SK-N-SH (cell line): ENCODE measurements around the gene E4F1. TPM values are rescaled to one million over a fixed set of nuclear protein-coding genes. Genes with fewer than 3 reads are reported as not detected.

Experiments used
- CTCF ChIA-PET: fragments of 300-600, 350-600 bp; formaldehyde crosslinking; extraction: SDS; loops from one replicate; lab custom pipeline; 2021; lab: Yijun Ruan, JAX
- POLR2A ChIA-PET: fragments of 350-600 bp; sonication (Branson Sonifier 250); formaldehyde crosslinking; extraction: SDS; loops from one replicate; lab custom pipeline; 2020; ENCODE audit warnings: antibody characterized with exemption, inconsistent platforms; lab: Yijun Ruan, JAX
- DNase-seq: peaks from one replicate; pipeline ENCODE4 v3.0.0; 2012
- H2AFZ ChIP-seq: fragments of 200-600 bp; sonication (generic); 2 replicates; pipeline ENCODE4 v1.8.1; 2016; ENCODE audit warnings: antibody characterized with exemption, mild to moderate bottlenecking, low read depth
- H3F3A ChIP-seq: fragments of 200-600 bp; sonication (generic); replicated peaks from 2 replicates; pipeline ENCODE3; 2016; ENCODE audit warnings: antibody characterized with exemption, mild to moderate bottlenecking; ENCODE audit not compliant: insufficient read depth
- H3K27ac ChIP-seq, 2 experiments: fragments of 200-500 bp in 1 of 2; fragments of 200-600 bp in 1 of 2; sonication (Bioruptor generic) in 1 of 2; sonication (generic), shearing (Covaris generic) in 1 of 2; 2 replicates each; pipeline versions ENCODE4 v1.5.1 to v1.6.1; 2014 to 2016; ENCODE audit warnings: low read depth in 2 of 2, inconsistent platforms in 1 of 2, low read length in 1 of 2, mild to moderate bottlenecking in 1 of 2, mixed read lengths in 1 of 2
- H3K27me3 ChIP-seq: fragments of 200-600 bp; sonication (generic), shearing (Covaris generic); 2 replicates; pipeline ENCODE4 v1.6.1; 2016; ENCODE audit warnings: mixed run types; ENCODE audit not compliant: insufficient read depth
- H3K36me3 ChIP-seq, 2 experiments: fragments of 200-500 bp in 1 of 2; fragments of 200-600 bp in 1 of 2; sonication (Bioruptor generic) in 1 of 2; sonication (generic) in 1 of 2; replicated peaks in 1 of 2; 2 replicates each; pipeline versions ENCODE3 to v1.5.1; 2014 to 2016; ENCODE audit warnings: low read length in 1 of 2, mild to moderate bottlenecking in 1 of 2; ENCODE audit not compliant: insufficient read depth in 2 of 2, control insufficient read depth in 1 of 2
- H3K4me1 ChIP-seq, 2 experiments: fragments of 200-500 bp in 1 of 2; fragments of 200-600 bp in 1 of 2; sonication (Bioruptor generic) in 1 of 2; sonication (generic), shearing (Covaris generic) in 1 of 2; 2 replicates each; pipeline versions ENCODE4 v1.5.1 to v1.6.1; 2014 to 2016; ENCODE audit warnings: low read depth in 1 of 2, low read length in 1 of 2, mixed run types in 1 of 2; ENCODE audit not compliant: insufficient read depth in 2 of 2, control insufficient read depth in 1 of 2
- H3K4me2 ChIP-seq: fragments of 200-600 bp; sonication (generic), shearing (Covaris generic); 2 replicates; pipeline ENCODE4 v1.6.1; 2017; ENCODE audit warnings: mixed run types
- H3K4me3 ChIP-seq, 2 experiments: fragments of 200-500 bp in 1 of 2; fragments of 200-600 bp in 1 of 2; sonication (Bioruptor generic) in 1 of 2; sonication (generic), shearing (Covaris generic) in 1 of 2; 2 replicates each; pipeline versions ENCODE4 v1.5.1 to v1.8.1; 2014 to 2016; ENCODE audit warnings: low read depth in 2 of 2, inconsistent platforms in 1 of 2, low read length in 1 of 2, mild to moderate bottlenecking in 1 of 2, mixed read lengths in 1 of 2, moderate library complexity in 1 of 2
- H3K79me2 ChIP-seq: fragments of 200-600 bp; sonication (generic); 2 replicates; pipeline ENCODE4 v1.8.1; 2017; ENCODE audit warnings: mild to moderate bottlenecking; ENCODE audit not compliant: insufficient read depth
- H3K9ac ChIP-seq: fragments of 200-600 bp; sonication (generic); 2 replicates; pipeline ENCODE4 v1.6.1; 2017; ENCODE audit warnings: mixed run types
- H3K9me2 ChIP-seq: fragments of 200-600 bp; sonication (generic); 2 replicates; pipeline ENCODE4 v1.6.1; 2017; ENCODE audit warnings: mixed run types
- H3K9me3 ChIP-seq: fragments of 200-600 bp; sonication (generic); 2 replicates; pipeline ENCODE4 v1.6.1; 2017; ENCODE audit warnings: mixed run types, mild to moderate bottlenecking, moderate library complexity
- H4K20me1 ChIP-seq: fragments of 200-600 bp; sonication (generic); 2 replicates; pipeline ENCODE4 v1.6.1; 2017; ENCODE audit warnings: mild to moderate bottlenecking, mixed run types; ENCODE audit not compliant: insufficient read depth
- CHD2 ChIP-seq: fragments of 150-350 bp; IDR thresholded peaks from 2 replicates; pipeline ENCODE4 v1.6.1; 2018; ENCODE audit warnings: low read length; ENCODE audit not compliant: partially characterized antibody
- FOSL2 ChIP-seq: IDR thresholded peaks from 2 replicates; pipeline ENCODE4 v1.4.0; 2012; ENCODE audit warnings: low read depth, mild to moderate bottlenecking, moderate library complexity, borderline replicate concordance
- FOXM1 ChIP-seq: IDR thresholded peaks from 2 replicates; pipeline ENCODE4 v1.4.0; 2012; ENCODE audit warnings: low read depth, mild to moderate bottlenecking
- GABPA ChIP-seq: IDR thresholded peaks from 2 replicates; pipeline ENCODE4 v1.4.0; 2012; ENCODE audit warnings: low read depth, mild to moderate bottlenecking
- JUND ChIP-seq: IDR thresholded peaks from 2 replicates; pipeline ENCODE4 v1.4.0; 2012
- MEF2A ChIP-seq: IDR thresholded peaks from 2 replicates; pipeline ENCODE4 v1.4.0; 2012; ENCODE audit warnings: low read depth, borderline replicate concordance
- MXI1 ChIP-seq: IDR thresholded peaks from 2 replicates; pipeline ENCODE4 v1.6.1; 2012; ENCODE audit warnings: mild to moderate bottlenecking, low read depth, low read length, improper control_type of control experiment
- NFIC ChIP-seq: IDR thresholded peaks from 2 replicates; pipeline ENCODE4 v1.4.0; 2012; ENCODE audit warnings: borderline replicate concordance
- NRF1 ChIP-seq: IDR thresholded peaks from 2 replicates; pipeline ENCODE4 v1.6.1; 2012; ENCODE audit warnings: low read depth, mild to moderate bottlenecking, low read length
- RFX5 ChIP-seq: IDR thresholded peaks from 2 replicates; pipeline ENCODE4 v1.6.1; 2012; ENCODE audit warnings: mild to moderate bottlenecking, improper control_type of control experiment, low read length
- RXRA ChIP-seq: IDR thresholded peaks from 2 replicates; pipeline ENCODE4 v1.4.0; 2012; ENCODE audit warnings: low read depth, mild to moderate bottlenecking, borderline replicate concordance
- SIN3A ChIP-seq: IDR thresholded peaks from 2 replicates; pipeline ENCODE4 v1.6.1; 2012; ENCODE audit warnings: low read depth, mild to moderate bottlenecking, low read length, moderate library complexity, borderline replicate concordance
- SMC3 ChIP-seq: IDR thresholded peaks from 2 replicates; pipeline ENCODE4 v1.6.1; 2012; ENCODE audit warnings: low read depth, low read length, improper control_type of control experiment
- TCF12 ChIP-seq: IDR thresholded peaks from 2 replicates; pipeline ENCODE4 v1.4.0; 2012
- TEAD4 ChIP-seq: IDR thresholded peaks from 2 replicates; pipeline ENCODE4 v1.4.0; 2012; ENCODE audit warnings: mild to moderate bottlenecking, borderline replicate concordance; ENCODE audit not compliant: insufficient read depth
- YY1 ChIP-seq: IDR thresholded peaks from 2 replicates; pipeline ENCODE4 v1.4.0; 2012; ENCODE audit warnings: low read depth, mild to moderate bottlenecking
- WGBS: methylation state at CpG from one replicate; pipeline ENCODE4 v1.1.6; 2017; ENCODE audit warnings: low lambda C conversion rate; 5-methylcytosine and 5-hydroxymethylcytosine counted together
- polyA plus RNA-seq, 3 experiments: library from polyadenylated mRNA; depleted of rRNA; stranded (reverse); fragments of >200 nt; gene quantifications; 2 replicates each; pipeline ENCODE4 v1.2.3, GENCODE V29; 2012
- TF ChIP-seq, protein P1 (sequence below): fragments of 150-350 bp; IDR thresholded peaks from 2 replicates; pipeline ENCODE4 v1.6.1; 2017; ENCODE audit warnings: antibody characterized with exemption, low read length, low read depth, borderline replicate concordance
- TF ChIP-seq, protein P2 (sequence below): IDR thresholded peaks from 2 replicates; pipeline ENCODE4; 2012
- TF ChIP-seq, protein P3 (sequence below): fragments of 150-350 bp; IDR thresholded peaks from 2 replicates; pipeline ENCODE4 v1.6.1; 2016; ENCODE audit warnings: mild to moderate bottlenecking, low read depth, low read length
- TF ChIP-seq, protein P4 (sequence below): IDR thresholded peaks from 2 replicates; pipeline ENCODE4 v1.4.0; 2012; ENCODE audit warnings: low read depth, borderline replicate concordance
- TF ChIP-seq, protein P5 (sequence below): IDR thresholded peaks from 2 replicates; pipeline ENCODE4 v1.6.1; 2012; ENCODE audit warnings: mild to moderate bottlenecking, low read depth, low read length, moderate library complexity

E4F1 gene
- polyA plus RNA-seq, 1 of the 3 experiments (the other 2 are of a cell fraction), result 33.0 TPM

DNA sequence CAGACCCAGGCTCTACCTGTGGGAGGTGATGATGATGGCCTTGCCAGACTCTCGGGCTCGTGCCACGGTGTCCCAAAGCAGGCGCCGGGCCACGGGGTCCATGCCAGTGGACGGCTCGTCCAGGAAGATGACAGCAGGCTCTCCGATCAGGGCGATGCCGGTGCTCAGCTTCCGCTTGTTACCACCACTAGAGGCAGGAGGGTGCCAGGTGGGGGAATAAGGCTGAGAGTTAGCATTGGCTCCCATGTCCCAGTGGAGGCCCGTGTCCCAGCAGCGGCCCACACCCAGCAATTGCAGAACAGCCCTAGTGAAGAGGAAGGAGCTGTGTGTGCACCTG lies 54.8 kb downstream of the E4F1 start (continued):
- TF ChIP-seq RFX5 (no peak), MEF2A (no peak), GABPA (no peak), SIN3A (no peak), MXI1 (no peak)

DNA sequence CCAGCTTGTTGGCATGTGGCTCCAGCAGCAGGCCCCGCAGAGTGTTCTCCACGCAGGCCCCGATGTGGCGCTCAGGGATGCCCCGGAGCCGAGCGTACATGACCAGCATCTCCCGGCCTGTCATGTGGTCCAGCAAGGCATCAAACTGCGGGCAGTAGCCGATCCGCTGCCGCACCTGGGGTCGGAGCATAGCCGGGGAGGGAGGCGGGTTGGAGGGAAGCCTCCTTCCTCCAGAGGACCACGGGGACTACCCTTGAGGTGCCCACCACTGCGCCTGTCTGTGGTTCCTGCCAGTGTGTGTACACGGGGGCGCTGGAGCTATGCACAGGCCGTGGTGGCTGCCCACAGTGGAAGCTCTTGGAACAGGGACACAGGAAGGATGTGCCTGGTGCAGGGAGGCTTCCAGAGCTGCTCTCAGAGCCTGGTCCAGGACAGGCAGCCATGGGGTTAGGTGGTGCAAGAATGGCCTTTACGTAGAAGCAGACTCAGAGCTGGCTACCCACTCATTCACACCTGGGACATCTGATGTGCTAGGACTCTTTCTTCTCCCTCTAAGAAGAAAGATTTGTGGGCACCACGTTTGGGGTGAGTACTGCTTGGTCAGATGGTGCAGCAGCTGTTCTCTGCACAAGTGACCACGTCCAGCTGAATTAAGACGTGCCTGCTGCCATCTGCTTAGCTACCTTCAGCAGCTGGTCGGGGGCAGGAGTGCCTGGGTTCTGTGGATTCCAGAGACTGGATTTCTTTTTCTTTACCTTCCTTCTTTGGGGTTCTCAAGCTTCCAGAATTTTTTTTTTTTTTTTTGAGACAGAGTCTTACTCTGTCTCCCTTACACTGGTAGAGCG lies 55.8 kb downstream of the E4F1 start:
- Histone ChIP-seq H3K9ac (no peak overlapping the region), H3K79me2 (no peaks in the 10 kb centered on the region), H3K9me3 (no peaks in the 10 kb centered on the region), H3K4me1 (no peaks in the 10 kb centered on the region), H3K36me3 (peaks cover 0 to 12% of the 10 kb centered on the region in 2 experiments), H4K20me1 (no peaks in the 10 kb centered on the region), H2AFZ (no peak overlapping the region), H3F3A (no peaks in the 10 kb centered on the region), H3K4me3 (no peak overlapping the region), H3K27ac (no peak overlapping the region), H3K4me2 (no peak overlapping the region), H3K27me3 (no peaks in the 10 kb centered on the region), H3K9me2 (no peaks in the 10 kb centered on the region)
- WGBS, result 80% methylated on average over 13 of the region's 26 CpGs
- no peak for DNase-seq
- POLR2A ChIA-PET, result interaction anchor here (0.9 to 2.5 kb wide), 2 partner anchors 9 to 10 kb away, joined by 3 to 7 read pairs; no protein-coding TSS in a partner anchor
- TF ChIP-seq, protein P1, sequence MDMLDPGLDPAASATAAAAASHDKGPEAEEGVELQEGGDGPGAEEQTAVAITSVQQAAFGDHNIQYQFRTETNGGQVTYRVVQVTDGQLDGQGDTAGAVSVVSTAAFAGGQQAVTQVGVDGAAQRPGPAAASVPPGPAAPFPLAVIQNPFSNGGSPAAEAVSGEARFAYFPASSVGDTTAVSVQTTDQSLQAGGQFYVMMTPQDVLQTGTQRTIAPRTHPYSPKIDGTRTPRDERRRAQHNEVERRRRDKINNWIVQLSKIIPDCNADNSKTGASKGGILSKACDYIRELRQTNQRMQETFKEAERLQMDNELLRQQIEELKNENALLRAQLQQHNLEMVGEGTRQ, result no peak
- TF ChIP-seq TEAD4 (no peak), FOSL2 (no peak), NRF1 (no peak), MEF2A (no peak), NFIC (no peak), SIN3A (no peak), FOXM1 (no peak), RXRA (no peak), JUND (no peak), CHD2 (no peak), SMC3 (no peak), YY1 (no peak), TCF12 (no peak)
- TF ChIP-seq, protein P2, sequence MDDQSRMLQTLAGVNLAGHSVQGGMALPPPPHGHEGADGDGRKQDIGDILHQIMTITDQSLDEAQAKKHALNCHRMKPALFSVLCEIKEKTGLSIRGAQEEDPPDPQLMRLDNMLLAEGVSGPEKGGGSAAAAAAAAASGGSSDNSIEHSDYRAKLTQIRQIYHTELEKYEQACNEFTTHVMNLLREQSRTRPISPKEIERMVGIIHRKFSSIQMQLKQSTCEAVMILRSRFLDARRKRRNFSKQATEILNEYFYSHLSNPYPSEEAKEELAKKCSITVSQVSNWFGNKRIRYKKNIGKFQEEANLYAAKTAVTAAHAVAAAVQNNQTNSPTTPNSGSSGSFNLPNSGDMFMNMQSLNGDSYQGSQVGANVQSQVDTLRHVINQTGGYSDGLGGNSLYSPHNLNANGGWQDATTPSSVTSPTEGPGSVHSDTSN, result no peak
- TF ChIP-seq, protein P3, sequence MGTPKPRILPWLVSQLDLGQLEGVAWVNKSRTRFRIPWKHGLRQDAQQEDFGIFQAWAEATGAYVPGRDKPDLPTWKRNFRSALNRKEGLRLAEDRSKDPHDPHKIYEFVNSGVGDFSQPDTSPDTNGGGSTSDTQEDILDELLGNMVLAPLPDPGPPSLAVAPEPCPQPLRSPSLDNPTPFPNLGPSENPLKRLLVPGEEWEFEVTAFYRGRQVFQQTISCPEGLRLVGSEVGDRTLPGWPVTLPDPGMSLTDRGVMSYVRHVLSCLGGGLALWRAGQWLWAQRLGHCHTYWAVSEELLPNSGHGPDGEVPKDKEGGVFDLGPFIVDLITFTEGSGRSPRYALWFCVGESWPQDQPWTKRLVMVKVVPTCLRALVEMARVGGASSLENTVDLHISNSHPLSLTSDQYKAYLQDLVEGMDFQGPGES, result no peak
- TF ChIP-seq, protein P4, sequence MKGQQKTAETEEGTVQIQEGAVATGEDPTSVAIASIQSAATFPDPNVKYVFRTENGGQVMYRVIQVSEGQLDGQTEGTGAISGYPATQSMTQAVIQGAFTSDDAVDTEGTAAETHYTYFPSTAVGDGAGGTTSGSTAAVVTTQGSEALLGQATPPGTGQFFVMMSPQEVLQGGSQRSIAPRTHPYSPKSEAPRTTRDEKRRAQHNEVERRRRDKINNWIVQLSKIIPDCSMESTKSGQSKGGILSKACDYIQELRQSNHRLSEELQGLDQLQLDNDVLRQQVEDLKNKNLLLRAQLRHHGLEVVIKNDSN, result no peak
- TF ChIP-seq, protein P5, sequence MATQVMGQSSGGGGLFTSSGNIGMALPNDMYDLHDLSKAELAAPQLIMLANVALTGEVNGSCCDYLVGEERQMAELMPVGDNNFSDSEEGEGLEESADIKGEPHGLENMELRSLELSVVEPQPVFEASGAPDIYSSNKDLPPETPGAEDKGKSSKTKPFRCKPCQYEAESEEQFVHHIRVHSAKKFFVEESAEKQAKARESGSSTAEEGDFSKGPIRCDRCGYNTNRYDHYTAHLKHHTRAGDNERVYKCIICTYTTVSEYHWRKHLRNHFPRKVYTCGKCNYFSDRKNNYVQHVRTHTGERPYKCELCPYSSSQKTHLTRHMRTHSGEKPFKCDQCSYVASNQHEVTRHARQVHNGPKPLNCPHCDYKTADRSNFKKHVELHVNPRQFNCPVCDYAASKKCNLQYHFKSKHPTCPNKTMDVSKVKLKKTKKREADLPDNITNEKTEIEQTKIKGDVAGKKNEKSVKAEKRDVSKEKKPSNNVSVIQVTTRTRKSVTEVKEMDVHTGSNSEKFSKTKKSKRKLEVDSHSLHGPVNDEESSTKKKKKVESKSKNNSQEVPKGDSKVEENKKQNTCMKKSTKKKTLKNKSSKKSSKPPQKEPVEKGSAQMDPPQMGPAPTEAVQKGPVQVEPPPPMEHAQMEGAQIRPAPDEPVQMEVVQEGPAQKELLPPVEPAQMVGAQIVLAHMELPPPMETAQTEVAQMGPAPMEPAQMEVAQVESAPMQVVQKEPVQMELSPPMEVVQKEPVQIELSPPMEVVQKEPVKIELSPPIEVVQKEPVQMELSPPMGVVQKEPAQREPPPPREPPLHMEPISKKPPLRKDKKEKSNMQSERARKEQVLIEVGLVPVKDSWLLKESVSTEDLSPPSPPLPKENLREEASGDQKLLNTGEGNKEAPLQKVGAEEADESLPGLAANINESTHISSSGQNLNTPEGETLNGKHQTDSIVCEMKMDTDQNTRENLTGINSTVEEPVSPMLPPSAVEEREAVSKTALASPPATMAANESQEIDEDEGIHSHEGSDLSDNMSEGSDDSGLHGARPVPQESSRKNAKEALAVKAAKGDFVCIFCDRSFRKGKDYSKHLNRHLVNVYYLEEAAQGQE, result no peak
- CTCF ChIA-PET, result interaction anchor here (1.5 kb wide), 1 partner anchor 10 kb away, joined by 4 read pairs; no protein-coding TSS in a partner anchor
